ENCODE results near the gene THOP1. TPM values are rescaled to one million over a fixed set of nuclear protein-coding genes. Genes with fewer than 3 reads are reported as not detected.

The THOP1 gene
- polyA plus RNA-seq, 2 of the 4 experiments (the other 2 are of a cell fraction), result 43.5 to 90.5 TPM

- WGBS (ENCODE audit: missing lambda C conversion rate), result 82% methylated on average over 7 of the region's 7 CpGs
- no peak for ATAC-seq
- no peak for FAIRE-seq
These were observed 1.5 kb upstream of the THOP1 start for GRCh38 chr19:2783781-2784145.

GRCh38 chr19:2787115-2787514, 1.8 kb downstream of the THOP1 start:
- WGBS (ENCODE audit: missing lambda C conversion rate), result 93% methylated on average over 8 of the region's 8 CpGs
- POLR2A ChIA-PET, result no interaction called here

More at GRCh38 chr19:2783781-2784145, 1.5 kb upstream of the THOP1 start:
- Histone ChIP-seq H3K4me1 (peaks cover 17% of the 10 kb centered on the region; the same call in 2 of the 3 replicates), H3K27ac (peak overlapping the region; percentile 61 to 81), H3K4me3 (no peak overlapping the region), H3K4me2 (peak overlapping the region; percentile 60), H3K9me3 (no peaks in the 10 kb centered on the region)
- TF ChIP-seq HOXB13 (CRISPR knock-in tag; IDR thresholded peaks at IDR 0.05; ENCODE audit: low read depth), result 0 out of 2 replicates have a peak, but pooled peaks have one; percentile 5
- no peak for TF ChIP-seq RARB (CRISPR knock-in tag; IDR thresholded peaks at IDR 0.05)
- ChIA-PET POLR2A (interaction anchor here (1.1 kb wide), 2 partner anchors 61 to 167 kb away, joined by 3 read pairs; no protein-coding TSS in a partner anchor), CTCF (interaction anchor here (0.9 to 1.2 kb wide), 3 partner anchors 14 to 35 kb away, joined by 3 to 5 read pairs (median 3); no protein-coding TSS in a partner anchor)
- DNase-seq (ENCODE audit: low read depth in 1 of 2, low spot score in 1 of 2), result no peak

GRCh38 chr19:2788237-2788636, 2.9 kb downstream of the THOP1 start:
- DNase-seq (ENCODE audit: low read depth in 1 of 2, low spot score in 1 of 2) (no peak), ATAC-seq (no peak), FAIRE-seq (no peak)
- Histone ChIP-seq H3K4me1 (peaks cover 8% of the 10 kb centered on the region; the same call in 1 of the 3 replicates), H3K27ac (no peak overlapping the region), H3K4me2 (no peak overlapping the region), H3K4me3 (no peak overlapping the region), H3K9me3 (no peaks in the 10 kb centered on the region)
- TF ChIP-seq GATA3 (IDR thresholded peaks at IDR 0.05; ENCODE audit: borderline replicate concordance) (no peak), MYC (IDR thresholded peaks at IDR 0.05; ENCODE audit: borderline replicate concordance, low read length) (no peak), HOXB5 (CRISPR knock-in tag; IDR thresholded peaks at IDR 0.05) (no peak), EP300 (IDR thresholded peaks at IDR 0.05) (no peak), CTCF (IDR thresholded peaks at IDR 0.05) (no peak), FOSL2 (IDR thresholded peaks at IDR 0.05) (no peak), FOSL2 (CRISPR knock-in tag; IDR thresholded peaks at IDR 0.05) (no peak), USF2 (IDR thresholded peaks at IDR 0.05) (no peak), PHF8 (IDR thresholded peaks at IDR 0.05; ENCODE audit: borderline replicate concordance, low read depth) (no peak), NFE2L2 (conservative IDR thresholded peaks at IDR 0.05; ENCODE audit: low read length) (no peak), HOXA7 (CRISPR knock-in tag; IDR thresholded peaks at IDR 0.05) (no peak), EHMT2 (IDR thresholded peaks at IDR 0.05; ENCODE audit: low read depth) (no peak), HDAC2 (IDR thresholded peaks at IDR 0.05) (no peak), EHF (CRISPR knock-in tag; IDR thresholded peaks at IDR 0.05) (no peak)
- TF ChIP-seq, protein P1, sequence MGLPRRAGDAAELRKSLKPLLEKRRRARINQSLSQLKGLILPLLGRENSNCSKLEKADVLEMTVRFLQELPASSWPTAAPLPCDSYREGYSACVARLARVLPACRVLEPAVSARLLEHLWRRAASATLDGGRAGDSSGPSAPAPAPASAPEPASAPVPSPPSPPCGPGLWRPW (IDR thresholded peaks at IDR 0.05), result no peak
- TF ChIP-seq, protein P2, sequence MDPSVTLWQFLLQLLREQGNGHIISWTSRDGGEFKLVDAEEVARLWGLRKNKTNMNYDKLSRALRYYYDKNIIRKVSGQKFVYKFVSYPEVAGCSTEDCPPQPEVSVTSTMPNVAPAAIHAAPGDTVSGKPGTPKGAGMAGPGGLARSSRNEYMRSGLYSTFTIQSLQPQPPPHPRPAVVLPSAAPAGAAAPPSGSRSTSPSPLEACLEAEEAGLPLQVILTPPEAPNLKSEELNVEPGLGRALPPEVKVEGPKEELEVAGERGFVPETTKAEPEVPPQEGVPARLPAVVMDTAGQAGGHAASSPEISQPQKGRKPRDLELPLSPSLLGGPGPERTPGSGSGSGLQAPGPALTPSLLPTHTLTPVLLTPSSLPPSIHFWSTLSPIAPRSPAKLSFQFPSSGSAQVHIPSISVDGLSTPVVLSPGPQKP (IDR thresholded peaks at IDR 0.05; ENCODE audit: low read depth, low read length), result no peak
- TF ChIP-seq, protein P3, sequence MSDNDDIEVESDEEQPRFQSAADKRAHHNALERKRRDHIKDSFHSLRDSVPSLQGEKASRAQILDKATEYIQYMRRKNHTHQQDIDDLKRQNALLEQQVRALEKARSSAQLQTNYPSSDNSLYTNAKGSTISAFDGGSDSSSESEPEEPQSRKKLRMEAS (IDR thresholded peaks at IDR 0.05), result no peak
- 89% methylated on average over 4 of the region's 5 CpGs for WGBS (ENCODE audit: missing lambda C conversion rate)
- ChIA-PET POLR2A (no interaction called here), CTCF (interaction anchor here (0.7 kb wide), 1 partner anchor 31 kb away, joined by 3 read pairs; no protein-coding TSS in a partner anchor)

More at GRCh38 chr19:2787115-2787514, 1.8 kb downstream of the THOP1 start:
- Histone ChIP-seq H3K4me3 (no peak overlapping the region), H3K27ac (no peak overlapping the region), H3K4me1 (peaks cover 8% of the 10 kb centered on the region; the same call in 1 of the 3 replicates), H3K9me3 (no peaks in the 10 kb centered on the region), H3K4me2 (no peak overlapping the region; the same call in 2 of the 3 replicates)
- TF ChIP-seq FOSB (CRISPR knock-in tag; IDR thresholded peaks at IDR 0.05) (no peak), NPAS2 (CRISPR knock-in tag; IDR thresholded peaks at IDR 0.05; ENCODE audit: borderline replicate concordance) (no peak), GATA3 (IDR thresholded peaks at IDR 0.05; ENCODE audit: borderline replicate concordance) (no peak), RAD21 (conservative IDR thresholded peaks at IDR 0.05 in 1 of 2, IDR thresholded peaks at IDR 0.05 in 1 of 2) (no peak), EP300 (IDR thresholded peaks at IDR 0.05) (no peak), HOXB5 (CRISPR knock-in tag; IDR thresholded peaks at IDR 0.05) (no peak)
- DNase-seq (ENCODE audit: low read depth in 1 of 2, low spot score in 1 of 2) (no peak), FAIRE-seq (no peak), ATAC-seq (no peak)
- CTCF ChIA-PET, result interaction anchor here (2.1 kb wide), 1 partner anchor 32 kb away, joined by 6 read pairs; the partner anchor contains the start of gene ZNF554

All from A549 (cell line).